RCC 7860 (cell line): ENCODE data around the gene ENAH.
"Not testable (repeated sequence)": the region's sequence is repeated elsewhere in the genome, so short reads cannot be mapped to it uniquely, and the experiment has no call there.

Experiments
- DNase-seq: peaks from one replicate; pipeline ENCODE4 v3.0.0-alpha.2; 2015; ENCODE audit warnings: low spot score
- FAIRE-seq: peaks from 2 replicates; lab custom pipeline; 2012; peaks lifted over from hg19 to GRCh38; lab: Jason Lieb, UNC

ENAH gene

GRCh38 chr1:225477296-225477911 lies 175.5 kb downstream of the ENAH start:
- FAIRE-seq (no peak), DNase-seq (no peak)

- FAIRE-seq (no peak), DNase-seq (no peak)
Observed at GRCh38 chr1:225476538-225476988, 176.4 kb downstream of the ENAH start.

GRCh38 chr1:225476100-225476511 lies 176.8 kb downstream of the ENAH start:
- no peak for FAIRE-seq
- no peak for DNase-seq

- DNase-seq (peak; percentile 49), FAIRE-seq (no peak)
Observed at GRCh38 chr1:225474986-225475820, 177.7 kb downstream of the ENAH start.

- DNase-seq, result no peak
- FAIRE-seq, result no peak
Observed at GRCh38 chr1:225474439-225474985, 178.4 kb downstream of the ENAH start.

- DNase-seq, FAIRE-seq: not testable (repeated sequence)
Observed at GRCh38 chr1:225473676-225474438, 179.1 kb downstream of the ENAH start.

- not testable (repeated sequence) for FAIRE-seq, DNase-seq
Observed at GRCh38 chr1:225473266-225473665, 179.7 kb downstream of the ENAH start.

GRCh38 chr1:225471453-225472301 lies 181.2 kb downstream of the ENAH start:
- no peak for FAIRE-seq
- DNase-seq, result no peak

GRCh38 chr1:225471109-225471452 lies 181.8 kb downstream of the ENAH start:
- no peak for FAIRE-seq
- DNase-seq, result no peak

GRCh38 chr1:225470211-225471108 lies 182.5 kb downstream of the ENAH start:
- no peak for DNase-seq
- no peak for FAIRE-seq

GRCh38 chr1:225469051-225469450 lies 183.9 kb downstream of the ENAH start:
- FAIRE-seq (no peak), DNase-seq (no peak)

GRCh38 chr1:225468270-225469020 lies 184.5 kb downstream of the ENAH start:
- DNase-seq, result no peak
- no peak for FAIRE-seq

- DNase-seq (no peak), FAIRE-seq (no peak)
Observed at GRCh38 chr1:225467193-225468020, 185.5 kb downstream of the ENAH start.

GRCh38 chr1:225466848-225467192 lies 186.1 kb downstream of the ENAH start:
- no peak for DNase-seq
- no peak for FAIRE-seq

GRCh38 chr1:225465793-225466517 lies 187.0 kb downstream of the ENAH start:
- FAIRE-seq (no peak), DNase-seq (no peak)

GRCh38 chr1:225464851-225465792 lies 187.8 kb downstream of the ENAH start:
- FAIRE-seq (no peak), DNase-seq (no peak)
